ENCODE results near the gene CFAP99.
A peak's percentile ranks its signal among the peaks of the same experiment; 100 is the strongest.

Gene CFAP99

DNA sequence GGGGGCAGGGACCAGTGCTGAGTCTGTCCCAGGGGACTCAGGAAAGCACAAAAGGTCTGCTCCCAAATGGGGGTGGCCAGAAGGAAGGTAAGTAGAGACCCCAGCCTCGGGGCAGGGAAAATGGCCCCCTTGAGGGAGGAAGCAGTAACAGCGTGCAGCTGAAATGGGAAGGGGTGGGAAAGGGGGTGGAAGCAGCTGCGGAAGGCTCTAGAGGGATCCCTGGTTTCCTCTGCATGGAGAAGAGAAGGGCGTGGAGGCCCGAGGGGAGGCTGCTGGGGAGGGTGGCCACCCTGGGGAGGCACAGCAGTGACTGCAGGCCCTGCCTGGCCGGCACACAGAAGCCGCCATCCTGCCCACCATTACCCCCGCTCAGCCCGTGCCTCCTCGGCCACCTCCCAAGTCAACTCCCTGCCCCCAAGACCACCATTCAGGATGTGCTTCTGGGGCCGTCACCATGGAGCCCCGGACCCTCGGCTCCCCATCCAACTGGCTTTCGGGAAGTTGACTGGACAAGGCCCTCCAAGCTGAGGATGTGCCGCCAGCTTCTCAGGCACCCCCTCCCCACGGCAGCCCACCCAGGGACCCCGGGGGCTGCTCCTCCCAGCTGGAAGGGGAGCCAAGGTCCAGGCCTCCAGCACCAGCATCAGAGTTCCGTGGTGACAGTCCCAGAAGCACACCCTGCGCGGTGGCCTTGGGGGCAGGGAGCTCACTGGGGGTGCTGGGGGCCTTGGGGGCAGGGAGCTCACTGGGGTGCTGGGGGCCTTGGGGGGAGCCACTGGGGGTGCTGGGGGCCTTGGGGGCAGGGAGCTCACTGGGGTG is 23.6 kb downstream of the CFAP99 start:
- Histone ChIP-seq H2AFZ (ENCODE audit: low read length) (peak overlapping the region; percentile 56; the same call in 1 of the 2 replicates), H3F3A (ENCODE audit: low read depth) (no peaks in the 10 kb centered on the region), H3K9me2 (replicated peaks; ENCODE audit: low read depth, low read length) (no peaks in the 10 kb centered on the region)

DNA sequence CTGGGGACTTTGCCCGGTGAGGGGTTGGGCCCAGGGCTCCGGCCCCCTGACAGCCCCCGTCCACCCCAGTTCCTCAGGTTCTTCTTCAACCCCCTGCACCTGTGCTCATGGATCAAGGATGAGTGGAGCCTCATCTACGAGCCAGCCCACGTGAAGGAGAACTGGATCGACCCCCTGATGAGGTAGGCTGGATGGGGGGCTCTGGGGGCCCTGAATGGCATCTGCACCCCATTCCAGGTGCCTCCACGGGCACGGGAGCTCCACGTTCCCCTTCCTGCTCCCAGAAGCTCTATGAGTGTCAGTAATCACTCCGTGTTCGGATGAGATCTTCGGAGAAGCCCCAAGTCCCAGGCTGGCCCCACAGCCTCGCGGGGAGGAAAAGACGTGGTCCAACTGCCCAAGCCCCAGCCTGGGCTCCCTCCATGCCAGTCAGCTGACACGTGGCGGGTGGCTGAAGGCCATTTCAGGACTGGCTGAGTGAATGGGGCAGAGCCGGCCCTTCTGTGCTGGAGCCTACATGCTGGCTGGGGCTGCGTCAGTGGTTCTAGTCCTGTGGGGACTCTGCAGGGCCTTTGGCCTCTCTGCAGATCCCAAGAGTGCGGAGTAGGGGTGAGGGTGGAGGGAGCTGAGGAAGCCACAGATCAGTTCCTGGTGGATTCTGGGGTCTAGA is 24.4 kb downstream of the CFAP99 start:
- Histone ChIP-seq H3K27me3 (ENCODE audit: insufficient read depth, low read length, poor library complexity, severe bottlenecking) (no peaks in the 10 kb centered on the region), H3F3A (ENCODE audit: low read depth) (no peaks in the 10 kb centered on the region), H3K36me3 (ENCODE audit: insufficient read depth, low read length) (no peaks in the 10 kb centered on the region), H2AFZ (ENCODE audit: low read length) (no peak overlapping the region), H3K4me2 (ENCODE audit: low read depth, low read length, poor library complexity, severe bottlenecking) (no peak overlapping the region), H3K79me2 (ENCODE audit: insufficient read depth, low read length) (no peaks in the 10 kb centered on the region), H3K4me1 (ENCODE audit: insufficient read depth, low read length, poor library complexity, severe bottlenecking) (peaks cover 8% of the 10 kb centered on the region), H3K9ac (ENCODE audit: low read depth, low read length, poor library complexity, severe bottlenecking) (no peak overlapping the region), H3K9me2 (replicated peaks; ENCODE audit: low read depth, low read length) (no peaks in the 10 kb centered on the region), H4K20me1 (ENCODE audit: insufficient read depth, low read length, poor library complexity, severe bottlenecking) (no peaks in the 10 kb centered on the region), H3K4me3 (ENCODE audit: low read length, poor library complexity, severe bottlenecking) (no peak overlapping the region), H3K9me3 (ENCODE audit: insufficient read depth, low read depth, low read length) (no peaks in the 10 kb centered on the region)
- no peak for TF ChIP-seq EZH2phosphoT487 (IDR thresholded peaks at IDR 0.05; ENCODE audit: borderline replicate concordance)
- TF ChIP-seq, protein P1, sequence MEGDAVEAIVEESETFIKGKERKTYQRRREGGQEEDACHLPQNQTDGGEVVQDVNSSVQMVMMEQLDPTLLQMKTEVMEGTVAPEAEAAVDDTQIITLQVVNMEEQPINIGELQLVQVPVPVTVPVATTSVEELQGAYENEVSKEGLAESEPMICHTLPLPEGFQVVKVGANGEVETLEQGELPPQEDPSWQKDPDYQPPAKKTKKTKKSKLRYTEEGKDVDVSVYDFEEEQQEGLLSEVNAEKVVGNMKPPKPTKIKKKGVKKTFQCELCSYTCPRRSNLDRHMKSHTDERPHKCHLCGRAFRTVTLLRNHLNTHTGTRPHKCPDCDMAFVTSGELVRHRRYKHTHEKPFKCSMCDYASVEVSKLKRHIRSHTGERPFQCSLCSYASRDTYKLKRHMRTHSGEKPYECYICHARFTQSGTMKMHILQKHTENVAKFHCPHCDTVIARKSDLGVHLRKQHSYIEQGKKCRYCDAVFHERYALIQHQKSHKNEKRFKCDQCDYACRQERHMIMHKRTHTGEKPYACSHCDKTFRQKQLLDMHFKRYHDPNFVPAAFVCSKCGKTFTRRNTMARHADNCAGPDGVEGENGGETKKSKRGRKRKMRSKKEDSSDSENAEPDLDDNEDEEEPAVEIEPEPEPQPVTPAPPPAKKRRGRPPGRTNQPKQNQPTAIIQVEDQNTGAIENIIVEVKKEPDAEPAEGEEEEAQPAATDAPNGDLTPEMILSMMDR (conservative IDR thresholded peaks at IDR 0.05; ENCODE audit: low read length), result no peak

More for the DNA sequence above, 23.6 kb downstream of the CFAP99 start:
- TF ChIP-seq EZH2phosphoT487 (IDR thresholded peaks at IDR 0.05; ENCODE audit: borderline replicate concordance), result no peak
- TF ChIP-seq, protein P1 (conservative IDR thresholded peaks at IDR 0.05; ENCODE audit: low read length), result no peak
- no peak overlapping the region for H3K4me3 ChIP-seq (ENCODE audit: low read length, poor library complexity, severe bottlenecking)
- H3K4me2 ChIP-seq (ENCODE audit: low read depth, low read length, poor library complexity, severe bottlenecking), result peak overlapping the region; percentile 34
- no peaks in the 10 kb centered on the region for H4K20me1 ChIP-seq (ENCODE audit: insufficient read depth, low read length, poor library complexity, severe bottlenecking)
- no peak overlapping the region for H3K9ac ChIP-seq (ENCODE audit: low read depth, low read length, poor library complexity, severe bottlenecking)
- no peaks in the 10 kb centered on the region for H3K79me2 ChIP-seq (ENCODE audit: insufficient read depth, low read length)
- no peaks in the 10 kb centered on the region for H3K36me3 ChIP-seq (ENCODE audit: insufficient read depth, low read length)
- no peaks in the 10 kb centered on the region for H3K9me3 ChIP-seq (ENCODE audit: insufficient read depth, low read depth, low read length)
- H3K27me3 ChIP-seq (ENCODE audit: insufficient read depth, low read length, poor library complexity, severe bottlenecking), result no peaks in the 10 kb centered on the region
- H3K4me1 ChIP-seq (ENCODE audit: insufficient read depth, low read length, poor library complexity, severe bottlenecking), result peaks cover 8% of the 10 kb centered on the region

DNA sequence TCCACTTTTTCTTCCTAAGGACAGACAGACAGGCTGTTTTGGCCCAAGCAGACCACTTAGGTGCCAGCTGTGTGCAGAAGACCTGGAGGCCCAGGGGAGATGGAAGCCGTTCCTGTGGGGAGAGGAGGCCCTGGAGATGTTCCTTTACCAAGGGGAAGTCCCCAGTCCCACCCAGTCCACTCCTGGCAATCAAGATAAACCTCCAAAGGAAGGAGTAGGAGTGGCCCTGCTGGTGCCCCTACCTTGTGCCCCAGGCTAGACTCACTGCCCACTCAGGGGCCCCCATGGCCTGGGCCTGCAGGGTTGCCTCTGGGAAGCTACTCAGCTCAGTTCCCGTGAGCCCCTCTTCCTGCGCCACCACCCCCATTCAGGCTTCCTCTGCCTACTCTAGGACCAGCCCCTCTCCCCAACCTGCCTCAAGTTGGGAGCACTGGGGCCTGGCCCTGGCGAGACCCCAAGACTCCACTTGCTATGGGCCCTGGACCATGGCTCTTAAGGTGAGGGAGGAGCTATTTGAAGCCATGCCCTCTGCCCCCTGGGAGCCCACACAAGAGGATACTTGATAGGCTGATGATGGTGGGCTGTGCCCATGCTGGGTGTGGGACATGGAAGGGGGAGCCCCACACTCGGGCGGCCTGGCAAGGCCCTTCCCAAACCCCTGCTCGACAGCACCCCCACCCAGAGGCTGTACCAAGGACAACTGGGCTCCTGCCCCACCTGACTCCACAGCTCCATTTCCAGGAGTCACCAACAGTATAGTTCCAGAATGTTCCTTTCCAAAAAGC is 25.4 kb downstream of the CFAP99 start:
- Histone ChIP-seq H3K9ac (ENCODE audit: low read depth, low read length, poor library complexity, severe bottlenecking) (no peak overlapping the region), H3K27me3 (ENCODE audit: insufficient read depth, low read length, poor library complexity, severe bottlenecking) (no peaks in the 10 kb centered on the region), H2AFZ (ENCODE audit: low read length) (no peak overlapping the region), H3K79me2 (ENCODE audit: insufficient read depth, low read length) (no peaks in the 10 kb centered on the region), H3F3A (ENCODE audit: low read depth) (no peaks in the 10 kb centered on the region), H3K36me3 (ENCODE audit: insufficient read depth, low read length) (no peaks in the 10 kb centered on the region), H3K9me3 (ENCODE audit: insufficient read depth, low read depth, low read length) (no peaks in the 10 kb centered on the region), H3K4me2 (ENCODE audit: low read depth, low read length, poor library complexity, severe bottlenecking) (no peak overlapping the region), H3K4me1 (ENCODE audit: insufficient read depth, low read length, poor library complexity, severe bottlenecking) (peaks cover 8% of the 10 kb centered on the region), H3K9me2 (replicated peaks; ENCODE audit: low read depth, low read length) (no peaks in the 10 kb centered on the region), H4K20me1 (ENCODE audit: insufficient read depth, low read length, poor library complexity, severe bottlenecking) (no peaks in the 10 kb centered on the region), H3K4me3 (ENCODE audit: low read length, poor library complexity, severe bottlenecking) (no peak overlapping the region)
- no peak for TF ChIP-seq EZH2phosphoT487 (IDR thresholded peaks at IDR 0.05; ENCODE audit: borderline replicate concordance)
- TF ChIP-seq, protein P1 (conservative IDR thresholded peaks at IDR 0.05; ENCODE audit: low read length), result no peak
